ENCODE data around the gene PPP1R12C. TPM values are rescaled to one million over a fixed set of nuclear protein-coding genes. Genes with fewer than 3 reads are reported as not detected.

The PPP1R12C gene
- total RNA-seq, result 34.5 and 56.5 TPM in 2 replicates

GRCh38 chr19:55116859-55117662 lies at the start of gene PPP1R12C:
Gene PPP1R12C, minus strand, starts transcription at chr19:55117637. Its CDS starts 94 bp downstream, at chr19:55117543.

GRCh38 chr19:55166530-55167268 lies 49.3 kb upstream of the PPP1R12C start, which contains the start of gene DNAAF3:
Gene DNAAF3, minus strand, starts transcription at chr19:55166613. Its CDS starts 200 bp downstream, at chr19:55166413.

GRCh38 chr19:55157064-55157908 lies 39.8 kb upstream of the PPP1R12C start, which contains the start of gene TNNI3:
Gene TNNI3, minus strand, starts transcription at chr19:55157732. Its CDS starts 143 bp downstream, at chr19:55157589.

GRCh38 chr19:55149078-55150003 lies 31.9 kb upstream of the PPP1R12C start, which contains the start of gene TNNT1:
Gene TNNT1, minus strand, starts transcription at chr19:55149206. Its CDS starts 2,049 bp downstream, at chr19:55147157.

GRCh38 chr19:55075371-55075998 lies 42.0 kb downstream of the PPP1R12C start, which contains the start of gene EPS8L1:
Gene EPS8L1, plus strand, starts transcription at chr19:55075869. Its CDS starts 576 bp downstream, at chr19:55076445.

GRCh38 chr19:55062735-55063491 lies 54.5 kb downstream of the PPP1R12C start, which contains the start of gene RDH13:
Gene RDH13, minus strand, starts transcription at chr19:55063148. Its CDS starts 116 bp downstream, at chr19:55063032.

Other genes with a start within 250 kb of the PPP1R12C start
- not detected in 2 replicates for gene FCAR, start 243.4 kb downstream of the PPP1R12C start, total RNA-seq
- gene NCR1, start 211.5 kb downstream of the PPP1R12C start, total RNA-seq, result not detected in 2 replicates
- not detected in 2 replicates for gene NLRP7, start 170.1 kb downstream of the PPP1R12C start, total RNA-seq
- 0.20 and 0.23 TPM in 2 replicates for gene NLRP2, start 151.3 kb downstream of the PPP1R12C start, total RNA-seq
- gene GP6, start 79.4 kb downstream of the PPP1R12C start, total RNA-seq, result 0.13 TPM in 1 of 2 replicates, not detected in the other
- 9.5 and 20.0 TPM in 2 replicates for gene RDH13, start 54.5 kb downstream of the PPP1R12C start, total RNA-seq
- 0.07 and 0.96 TPM in 2 replicates for gene EPS8L1, start 41.8 kb downstream of the PPP1R12C start, total RNA-seq
- 1.1 and 2.4 TPM in 2 replicates for gene TNNT1, start 31.6 kb upstream of the PPP1R12C start, total RNA-seq
- not detected in 2 replicates for gene TNNI3, start 40.1 kb upstream of the PPP1R12C start, total RNA-seq
- gene DNAAF3, start 49.0 kb upstream of the PPP1R12C start, total RNA-seq, result 0.07 and 0.10 TPM in 2 replicates
- 0.13 TPM in 1 of 2 replicates, not detected in the other for gene SYT5, start 62.7 kb upstream of the PPP1R12C start, total RNA-seq
- gene PTPRH, start 91.9 kb upstream of the PPP1R12C start, total RNA-seq, result 1.9 and 5.7 TPM in 2 replicates
- 2.3 and 2.8 TPM in 2 replicates for gene TMEM86B, start 111.1 kb upstream of the PPP1R12C start, total RNA-seq
- gene PPP6R1, start 141.4 kb upstream of the PPP1R12C start, total RNA-seq, result 45.7 and 65.7 TPM in 2 replicates
- gene HSPBP1, start 162.5 kb upstream of the PPP1R12C start, total RNA-seq, result 21.6 and 27.4 TPM in 2 replicates
- 10.8 and 10.9 TPM in 2 replicates for gene BRSK1, start 166.4 kb upstream of the PPP1R12C start, total RNA-seq
- not detected in 2 replicates for gene TMEM150B, start 207.7 kb upstream of the PPP1R12C start, total RNA-seq
- gene KMT5C, start 222.2 kb upstream of the PPP1R12C start, total RNA-seq, result 5.0 and 7.8 TPM in 2 replicates
- not detected in 2 replicates for gene COX6B2, start 237.1 kb upstream of the PPP1R12C start, total RNA-seq
- 0.10 TPM in 1 of 2 replicates, not detected in the other for gene GARIN5B, start 245.6 kb upstream of the PPP1R12C start, total RNA-seq

All from smooth muscle cell of the pulmonary artery (primary cell).